Measurements from ENCODE around the gene KCNJ12. TPM values are rescaled to one million over a fixed set of nuclear protein-coding genes. Genes with fewer than 3 reads are reported as not detected.

Gene KCNJ12
- total and polyA plus RNA-seq, 8 donors = 0.09 to 0.37 (median 0.14) TPM

DNA sequence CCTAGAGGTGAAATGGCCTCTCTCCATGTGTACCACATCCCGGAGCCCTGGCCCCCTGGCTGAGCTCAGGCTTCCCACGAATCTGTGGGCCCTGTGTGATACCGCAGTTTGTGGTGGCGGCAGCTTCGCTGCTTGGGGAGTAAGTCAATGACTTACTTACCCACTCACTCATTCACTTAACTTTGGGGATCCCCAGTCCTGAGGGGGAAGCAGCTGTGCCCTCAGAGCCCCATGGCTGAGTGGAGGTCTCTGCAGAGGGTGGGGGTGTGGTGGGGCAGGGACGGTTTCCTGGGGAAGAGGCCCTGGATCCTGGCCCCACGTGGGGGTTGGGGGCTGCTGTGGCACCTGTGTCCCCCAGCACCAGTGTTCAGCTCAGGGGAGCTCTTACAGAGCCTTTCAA, 13.2 kb downstream of the KCNJ12 start:
- intact Hi-C loops (cut with DNase I) = no loop called here
- FAIRE-seq (no peak), DNase-seq (no peak), ATAC-seq (no peak)
- Histone ChIP-seq H3K27me3 (no peaks in the 10 kb centered on the region), H3K4me1 (no peaks in the 10 kb centered on the region), H3K4me3 (no peak overlapping the region), H3K9me3 (no peaks in the 10 kb centered on the region), H3K36me3 (no peaks in the 10 kb centered on the region), H3K27ac (no peak overlapping the region)
- WGBS, 2 donors = 59 to 68% methylated on average over 7 of the region's 7 CpGs
- TF ChIP-seq, protein P1, sequence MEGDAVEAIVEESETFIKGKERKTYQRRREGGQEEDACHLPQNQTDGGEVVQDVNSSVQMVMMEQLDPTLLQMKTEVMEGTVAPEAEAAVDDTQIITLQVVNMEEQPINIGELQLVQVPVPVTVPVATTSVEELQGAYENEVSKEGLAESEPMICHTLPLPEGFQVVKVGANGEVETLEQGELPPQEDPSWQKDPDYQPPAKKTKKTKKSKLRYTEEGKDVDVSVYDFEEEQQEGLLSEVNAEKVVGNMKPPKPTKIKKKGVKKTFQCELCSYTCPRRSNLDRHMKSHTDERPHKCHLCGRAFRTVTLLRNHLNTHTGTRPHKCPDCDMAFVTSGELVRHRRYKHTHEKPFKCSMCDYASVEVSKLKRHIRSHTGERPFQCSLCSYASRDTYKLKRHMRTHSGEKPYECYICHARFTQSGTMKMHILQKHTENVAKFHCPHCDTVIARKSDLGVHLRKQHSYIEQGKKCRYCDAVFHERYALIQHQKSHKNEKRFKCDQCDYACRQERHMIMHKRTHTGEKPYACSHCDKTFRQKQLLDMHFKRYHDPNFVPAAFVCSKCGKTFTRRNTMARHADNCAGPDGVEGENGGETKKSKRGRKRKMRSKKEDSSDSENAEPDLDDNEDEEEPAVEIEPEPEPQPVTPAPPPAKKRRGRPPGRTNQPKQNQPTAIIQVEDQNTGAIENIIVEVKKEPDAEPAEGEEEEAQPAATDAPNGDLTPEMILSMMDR (IDR thresholded peaks at IDR 0.05) = no peak

DNA sequence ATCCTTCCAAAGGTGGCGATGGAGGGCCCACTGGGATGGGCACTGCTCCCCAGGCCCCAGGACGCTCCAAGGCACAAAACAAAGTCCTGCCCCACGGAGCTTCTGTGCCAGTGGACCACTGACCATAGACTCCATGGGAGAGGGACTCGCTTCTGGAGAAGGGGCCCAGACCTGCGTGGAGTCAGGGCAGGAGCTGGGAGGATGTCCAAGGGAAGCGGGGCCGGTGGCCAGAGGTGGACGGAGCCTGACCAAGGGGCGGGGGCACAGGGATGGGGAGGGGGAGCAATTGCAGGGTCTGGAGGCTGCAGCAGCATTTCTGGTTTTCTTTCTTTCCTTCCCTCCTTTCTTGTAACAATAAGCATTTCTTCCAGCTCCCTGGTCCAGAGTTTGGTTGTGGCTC, 14.1 kb downstream of the KCNJ12 start:
- 58 to 77% methylated on average over 7 to 9 of the region's 9 CpGs for WGBS, 2 donors
- no peak overlapping the region for H3K27ac ChIP-seq
- no peak for ATAC-seq
- intact Hi-C loops (cut with DNase I) = no loop called here
- no peak for FAIRE-seq
- H3K27me3 ChIP-seq = no peaks in the 10 kb centered on the region
- no peaks in the 10 kb centered on the region for H3K36me3 ChIP-seq
- no peaks in the 10 kb centered on the region for H3K9me3 ChIP-seq
- no peaks in the 10 kb centered on the region for H3K4me1 ChIP-seq
- no peak for DNase-seq
- TF ChIP-seq, protein P1 (IDR thresholded peaks at IDR 0.05) = no peak
- H3K4me3 ChIP-seq = no peak overlapping the region

DNA sequence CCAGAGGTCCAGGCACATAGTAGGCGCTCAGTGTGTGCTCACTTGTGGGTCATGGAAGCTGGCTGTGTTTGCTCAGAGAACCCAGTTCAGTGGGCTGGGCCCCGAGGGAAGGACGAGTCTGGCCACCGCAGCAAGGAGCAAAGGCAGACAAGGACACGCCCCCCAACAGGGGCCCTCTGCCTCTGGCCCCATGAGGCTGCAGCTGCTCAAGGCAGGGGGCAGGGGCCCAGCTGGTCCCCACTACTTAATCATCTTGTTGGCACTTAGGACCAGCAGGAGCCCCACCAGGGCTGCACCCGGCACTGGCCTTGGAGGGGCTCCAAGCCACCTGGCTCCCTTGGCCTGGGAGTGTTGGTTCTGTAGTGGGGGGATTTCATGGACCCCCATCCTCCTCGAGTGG, 16.1 kb downstream of the KCNJ12 start:
- FAIRE-seq (no peak), DNase-seq (no peak), ATAC-seq (no peak)
- Histone ChIP-seq H3K36me3 (no peaks in the 10 kb centered on the region), H3K4me1 (no peaks in the 10 kb centered on the region), H3K9me3 (no peaks in the 10 kb centered on the region), H3K4me3 (no peak overlapping the region), H3K27me3 (no peaks in the 10 kb centered on the region), H3K27ac (no peak overlapping the region)
- intact Hi-C loops (cut with DNase I) = no loop called here
- 31 to 40% methylated on average over 7 of the region's 7 CpGs for WGBS, 2 donors
- TF ChIP-seq, protein P1 (IDR thresholded peaks at IDR 0.05) = no peak

DNA sequence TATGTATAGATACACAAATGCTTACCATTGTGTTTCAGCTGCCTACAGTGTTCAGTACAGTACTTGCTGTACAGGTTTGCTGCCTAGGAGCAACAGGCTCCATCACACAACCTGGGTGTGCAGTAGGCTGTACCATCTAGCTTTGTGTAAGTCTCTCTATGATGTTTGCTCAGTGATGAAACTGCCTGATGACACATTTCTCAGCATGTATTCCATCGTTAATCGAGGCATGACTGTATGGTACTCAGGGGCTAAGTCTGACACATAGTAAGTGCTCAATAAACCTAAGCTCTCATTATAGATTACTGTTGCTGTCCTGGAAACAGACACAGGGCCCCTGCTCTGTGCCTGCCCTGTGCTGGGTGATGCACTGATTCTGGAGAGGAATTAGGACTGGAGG, 18.1 kb downstream of the KCNJ12 start:
- Histone ChIP-seq H3K27me3 (no peaks in the 10 kb centered on the region), H3K36me3 (no peaks in the 10 kb centered on the region), H3K4me3 (no peak overlapping the region), H3K9me3 (no peaks in the 10 kb centered on the region), H3K4me1 (no peaks in the 10 kb centered on the region), H3K27ac (no peak overlapping the region)
- DNase-seq (no peak), FAIRE-seq (no peak), ATAC-seq (no peak)
- intact Hi-C loops (cut with DNase I) = no loop called here
- 35 to 37% methylated on average over 2 of the region's 2 CpGs for WGBS, 2 donors
- TF ChIP-seq, protein P1 (IDR thresholded peaks at IDR 0.05) = no peak

DNA sequence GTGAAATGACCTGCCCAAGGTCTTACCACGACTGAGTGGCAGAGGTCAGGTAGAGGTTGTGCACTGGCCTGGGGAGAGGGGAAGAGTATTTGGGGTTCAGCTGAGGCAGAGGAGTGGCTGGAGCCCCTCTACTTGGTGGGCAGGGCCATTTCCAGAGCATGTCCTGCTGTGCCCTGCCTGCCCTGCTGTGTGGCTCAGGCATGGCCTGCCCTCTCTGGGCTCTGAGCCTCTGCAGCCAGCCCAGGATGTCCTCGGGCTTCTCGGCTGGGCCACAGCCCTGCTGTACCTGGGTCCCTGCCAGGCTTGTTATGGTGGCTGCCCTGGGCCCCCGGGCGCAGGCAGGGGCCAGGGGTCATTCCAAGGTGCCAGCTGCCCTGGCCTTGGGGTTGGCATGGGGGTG, 19.6 kb downstream of the KCNJ12 start:
- H3K4me3 ChIP-seq = no peak overlapping the region
- no peaks in the 10 kb centered on the region for H3K9me3 ChIP-seq
- FAIRE-seq = no peak
- no peaks in the 10 kb centered on the region for H3K36me3 ChIP-seq
- no peaks in the 10 kb centered on the region for H3K27me3 ChIP-seq
- intact Hi-C loops (cut with DNase I) = no loop called here
- DNase-seq = no peak
- H3K27ac ChIP-seq = no peak overlapping the region
- TF ChIP-seq, protein P1 (IDR thresholded peaks at IDR 0.05) = no peak
- 60 to 62% methylated on average over 4 to 5 of the region's 5 CpGs for WGBS, 2 donors
- ATAC-seq = no peak
- H3K4me1 ChIP-seq = no peaks in the 10 kb centered on the region
